GM18499 (cell line): ENCODE measurements around the gene B4GALNT1.
"Not testable (repeated sequence)": the region's sequence is repeated elsewhere in the genome, so short reads cannot be mapped to it uniquely, and the experiment has no call there.

Experiments used
- ATAC-seq: cut with Tn5 transposase; IDR thresholded peaks from one replicate; pipeline ENCODE4 v1.9.1; 2021; ENCODE audit warnings: moderate number of reproducible peaks; ENCODE audit not compliant: insufficient read depth, unreplicated experiment

B4GALNT1 gene

GRCh38 chr12:57632958-57633840 lies at the start of gene B4GALNT1:
TSS of gene B4GALNT1 (minus strand) at chr12:57633201. CDS start at chr12:57632132, 1,069 bp downstream.
- no peak for ATAC-seq

GRCh38 chr12:57679697-57680096 lies 46.7 kb upstream of the B4GALNT1 start:
- ATAC-seq: no peak

- not testable (repeated sequence) for ATAC-seq
Observed at GRCh38 chr12:57677947-57678346, 44.9 kb upstream of the B4GALNT1 start.

- ATAC-seq: no peak
Observed at GRCh38 chr12:57674691-57675090, 41.7 kb upstream of the B4GALNT1 start.

GRCh38 chr12:57672801-57673200 lies 39.8 kb upstream of the B4GALNT1 start:
- no peak for ATAC-seq

GRCh38 chr12:57671811-57672210 lies 38.8 kb upstream of the B4GALNT1 start:
- not testable (repeated sequence) for ATAC-seq

GRCh38 chr12:57669691-57670090 lies 36.7 kb upstream of the B4GALNT1 start:
- not testable (repeated sequence) for ATAC-seq

- ATAC-seq: no peak
Observed at GRCh38 chr12:57666897-57667296, 33.9 kb upstream of the B4GALNT1 start.

GRCh38 chr12:57665066-57665820 lies 32.2 kb upstream of the B4GALNT1 start:
- not testable (repeated sequence) for ATAC-seq

- no peak for ATAC-seq
Observed at GRCh38 chr12:57661376-57661775, 28.4 kb upstream of the B4GALNT1 start.

- no peak for ATAC-seq
Observed at GRCh38 chr12:57658890-57659289, 25.9 kb upstream of the B4GALNT1 start.

- ATAC-seq: no peak
Observed at GRCh38 chr12:57657744-57658143, 24.7 kb upstream of the B4GALNT1 start.

- ATAC-seq: not testable (repeated sequence)
Observed at GRCh38 chr12:57656408-57656807, 23.4 kb upstream of the B4GALNT1 start.

- ATAC-seq: no peak
Observed at GRCh38 chr12:57655541-57656240, 22.7 kb upstream of the B4GALNT1 start.

GRCh38 chr12:57654042-57654441 lies 21.0 kb upstream of the B4GALNT1 start:
- no peak for ATAC-seq

- not testable (repeated sequence) for ATAC-seq
Observed at GRCh38 chr12:57646659-57647049, 13.7 kb upstream of the B4GALNT1 start.

- not testable (repeated sequence) for ATAC-seq
Observed at GRCh38 chr12:57645990-57646658, 13.1 kb upstream of the B4GALNT1 start.

GRCh38 chr12:57641699-57642442 lies 8.9 kb upstream of the B4GALNT1 start:
- no peak for ATAC-seq
